ENCODE data around the gene TTC27. TPM values are rescaled to one million over a fixed set of nuclear protein-coding genes. Genes with fewer than 3 reads are reported as not detected.

TTC27 gene
- total and polyA plus RNA-seq, 2 of the 13 experiments (the other 11 are each of a cell fraction or from before 2014, with no cell fraction given): 26.7 to 44.7 TPM

DNA sequence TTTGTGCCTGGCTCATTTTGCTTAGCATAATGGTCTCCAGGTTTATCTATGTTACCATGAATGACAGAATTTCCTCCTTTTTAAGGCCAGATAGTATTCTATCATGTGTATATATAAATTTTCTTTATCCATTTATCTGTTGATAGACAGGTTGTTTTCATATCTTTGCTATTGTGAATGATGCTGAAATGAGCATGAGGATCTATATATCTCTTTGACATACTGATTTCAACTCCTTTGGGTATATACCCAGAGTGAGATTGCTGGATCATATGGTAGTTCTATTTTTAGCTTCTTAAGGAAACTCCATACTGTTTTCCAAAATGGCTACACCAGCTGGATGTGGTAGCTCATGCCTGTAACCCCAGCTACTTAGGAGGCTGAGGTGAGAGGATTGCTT, 232.5 kb downstream of the TTC27 start:
- FAIRE-seq (no peak), ATAC-seq (no peak), DNase-seq (ENCODE audit: low spot score) (no peak)
- CTCF ChIA-PET (ENCODE audit: low intra/inter-chr PET ratio, low total read pairs): no interaction called here
- Histone ChIP-seq H3K79me2 (ENCODE audit: insufficient read depth, low read length) (no peaks in the 10 kb centered on the region), H3K4me1 (ENCODE audit: insufficient read depth, low read length) (no peaks in the 10 kb centered on the region), H3K27me3 (ENCODE audit: control insufficient read depth in 1 of 2, insufficient read depth in 2 of 2, low read length in 2 of 2) (peaks cover 3 to 12% of the 10 kb centered on the region in 2 experiments; a peak in 2 of 5 replicates), H3K9me3 (ENCODE audit: low read length) (no peaks in the 10 kb centered on the region), H3K4me3 (replicated peaks in 1 of 3; ENCODE audit: insufficient read depth in 1 of 3, low read depth in 2 of 3, low read length in 3 of 3) (no peak overlapping the region), H3K4me2 (ENCODE audit: low read depth, low read length) (no peak overlapping the region), H3K27ac (ENCODE audit: extremely low read length, insufficient read depth, low read length) (no peak overlapping the region), H4K20me1 (ENCODE audit: insufficient read depth, low read length) (no peaks in the 10 kb centered on the region), H3K9ac (ENCODE audit: insufficient read depth, low read depth, low read length) (no peak overlapping the region), H3K36me3 (replicated peaks in 1 of 2; ENCODE audit: control insufficient read depth in 1 of 2, insufficient read depth in 2 of 2, low read length in 2 of 2) (no peaks in the 10 kb centered on the region), H2AFZ (ENCODE audit: low read length) (no peak overlapping the region)
- no TSS peak for BruUV-seq (replicated peaks)
- in situ Hi-C loops (cut with HindIII; ENCODE audit: extremely low pct_ligation_motif_present, low pct_unique_long_range_greater_than_20kb): no loop called here
- POLR2A ChIA-PET: no interaction called here
- intact Hi-C loops (cut with micrococcal nuclease; ENCODE audit: unreplicated experiment): no loop called here
- TF ChIP-seq ZNF205 (CRISPR knock-in tag; IDR thresholded peaks at IDR 0.05): no peak
- no peak for TF ChIP-seq HNF1B (CRISPR knock-in tag; IDR thresholded peaks at IDR 0.05)
- TF ChIP-seq, protein P1, sequence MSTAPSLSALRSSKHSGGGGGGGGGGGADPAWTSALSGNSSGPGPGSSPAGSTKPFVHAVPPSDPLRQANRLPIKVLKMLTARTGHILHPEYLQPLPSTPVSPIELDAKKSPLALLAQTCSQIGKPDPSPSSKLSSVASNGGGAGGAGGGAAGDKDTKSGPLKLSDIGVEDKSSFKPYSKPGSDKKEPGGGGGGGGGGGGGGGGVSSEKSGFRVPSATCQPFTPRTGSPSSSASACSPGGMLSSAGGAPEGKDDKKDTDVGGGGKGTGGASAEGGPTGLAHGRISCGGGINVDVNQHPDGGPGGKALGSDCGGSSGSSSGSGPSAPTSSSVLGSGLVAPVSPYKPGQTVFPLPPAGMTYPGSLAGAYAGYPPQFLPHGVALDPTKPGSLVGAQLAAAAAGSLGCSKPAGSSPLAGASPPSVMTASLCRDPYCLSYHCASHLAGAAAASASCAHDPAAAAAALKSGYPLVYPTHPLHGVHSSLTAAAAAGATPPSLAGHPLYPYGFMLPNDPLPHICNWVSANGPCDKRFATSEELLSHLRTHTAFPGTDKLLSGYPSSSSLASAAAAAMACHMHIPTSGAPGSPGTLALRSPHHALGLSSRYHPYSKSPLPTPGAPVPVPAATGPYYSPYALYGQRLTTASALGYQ (CRISPR knock-in tag; IDR thresholded peaks at IDR 0.05): no peak
- no peak for TF ChIP-seq BHLHE40 (IDR thresholded peaks at IDR 0.05; ENCODE audit: low read length)
- TF ChIP-seq ZFYVE20 (CRISPR knock-in tag; IDR thresholded peaks at IDR 0.05; ENCODE audit: borderline replicate concordance, low read depth): no peak
- TF ChIP-seq, protein P2, sequence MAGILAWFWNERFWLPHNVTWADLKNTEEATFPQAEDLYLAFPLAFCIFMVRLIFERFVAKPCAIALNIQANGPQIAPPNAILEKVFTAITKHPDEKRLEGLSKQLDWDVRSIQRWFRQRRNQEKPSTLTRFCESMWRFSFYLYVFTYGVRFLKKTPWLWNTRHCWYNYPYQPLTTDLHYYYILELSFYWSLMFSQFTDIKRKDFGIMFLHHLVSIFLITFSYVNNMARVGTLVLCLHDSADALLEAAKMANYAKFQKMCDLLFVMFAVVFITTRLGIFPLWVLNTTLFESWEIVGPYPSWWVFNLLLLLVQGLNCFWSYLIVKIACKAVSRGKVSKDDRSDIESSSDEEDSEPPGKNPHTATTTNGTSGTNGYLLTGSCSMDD (CRISPR knock-in tag; IDR thresholded peaks at IDR 0.05): no peak
- no peak for TF ChIP-seq ZNF615 (CRISPR knock-in tag; IDR thresholded peaks at IDR 0.05; ENCODE audit: borderline replicate concordance)
- no peak for TF ChIP-seq ATF3 (CRISPR knock-in tag; IDR thresholded peaks at IDR 0.05)
- TF ChIP-seq ELF3 (CRISPR knock-in tag; IDR thresholded peaks at IDR 0.05): no peak
- TF ChIP-seq, protein P3, sequence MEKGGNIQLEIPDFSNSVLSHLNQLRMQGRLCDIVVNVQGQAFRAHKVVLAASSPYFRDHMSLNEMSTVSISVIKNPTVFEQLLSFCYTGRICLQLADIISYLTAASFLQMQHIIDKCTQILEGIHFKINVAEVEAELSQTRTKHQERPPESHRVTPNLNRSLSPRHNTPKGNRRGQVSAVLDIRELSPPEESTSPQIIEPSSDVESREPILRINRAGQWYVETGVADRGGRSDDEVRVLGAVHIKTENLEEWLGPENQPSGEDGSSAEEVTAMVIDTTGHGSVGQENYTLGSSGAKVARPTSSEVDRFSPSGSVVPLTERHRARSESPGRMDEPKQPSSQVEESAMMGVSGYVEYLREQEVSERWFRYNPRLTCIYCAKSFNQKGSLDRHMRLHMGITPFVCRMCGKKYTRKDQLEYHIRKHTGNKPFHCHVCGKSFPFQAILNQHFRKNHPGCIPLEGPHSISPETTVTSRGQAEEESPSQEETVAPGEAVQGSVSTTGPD (CRISPR knock-in tag; IDR thresholded peaks at IDR 0.05): no peak
- TF ChIP-seq NCOA2 (CRISPR knock-in tag; IDR thresholded peaks at IDR 0.05): no peak
- no peak for TF ChIP-seq CHD2 (IDR thresholded peaks at IDR 0.05; ENCODE audit: low read depth, low read length)
- TF ChIP-seq DNMT3B (CRISPR knock-in tag; conservative IDR thresholded peaks at IDR 0.05): no peak
- no peak for TF ChIP-seq NFAT5 (CRISPR knock-in tag; IDR thresholded peaks at IDR 0.05)

All from HepG2 (cell line).